PC-3 (cell line): Measurements from ENCODE around the gene TJP3.

ENCODE experiments used
- EZH2 ChIP-seq: fragments of 300-600 bp; sonication (generic); IDR thresholded peaks from one replicate; pipeline ENCODE4 v1.6.1; 2017; ENCODE audit warnings: antibody characterized with exemption, mild to moderate bottlenecking, low read length; ENCODE audit not compliant: unreplicated experiment
- TF ChIP-seq, protein P1 (sequence below): fragments of 300-600 bp; sonication (generic); conservative IDR thresholded peaks from 2 replicates; pipeline ENCODE4 v1.5.1; 2017; ENCODE audit warnings: antibody characterized with exemption, low read depth, mild to moderate bottlenecking, low read length

- TF ChIP-seq, protein P1, sequence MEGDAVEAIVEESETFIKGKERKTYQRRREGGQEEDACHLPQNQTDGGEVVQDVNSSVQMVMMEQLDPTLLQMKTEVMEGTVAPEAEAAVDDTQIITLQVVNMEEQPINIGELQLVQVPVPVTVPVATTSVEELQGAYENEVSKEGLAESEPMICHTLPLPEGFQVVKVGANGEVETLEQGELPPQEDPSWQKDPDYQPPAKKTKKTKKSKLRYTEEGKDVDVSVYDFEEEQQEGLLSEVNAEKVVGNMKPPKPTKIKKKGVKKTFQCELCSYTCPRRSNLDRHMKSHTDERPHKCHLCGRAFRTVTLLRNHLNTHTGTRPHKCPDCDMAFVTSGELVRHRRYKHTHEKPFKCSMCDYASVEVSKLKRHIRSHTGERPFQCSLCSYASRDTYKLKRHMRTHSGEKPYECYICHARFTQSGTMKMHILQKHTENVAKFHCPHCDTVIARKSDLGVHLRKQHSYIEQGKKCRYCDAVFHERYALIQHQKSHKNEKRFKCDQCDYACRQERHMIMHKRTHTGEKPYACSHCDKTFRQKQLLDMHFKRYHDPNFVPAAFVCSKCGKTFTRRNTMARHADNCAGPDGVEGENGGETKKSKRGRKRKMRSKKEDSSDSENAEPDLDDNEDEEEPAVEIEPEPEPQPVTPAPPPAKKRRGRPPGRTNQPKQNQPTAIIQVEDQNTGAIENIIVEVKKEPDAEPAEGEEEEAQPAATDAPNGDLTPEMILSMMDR: no peak
- no peak for TF ChIP-seq EZH2
Observed at GRCh38 chr19:3712663-3713611, 4.8 kb downstream of the TJP3 start.
